Right atrium auricular region (tissue), 2 donors: ENCODE measurements around the gene TRANK1. TPM values are rescaled to one million over a fixed set of nuclear protein-coding genes. Genes with fewer than 3 reads are reported as not detected.

Source experiments
- DNase-seq: peaks from one replicate; pipeline ENCODE4 v3.0.0-alpha.2; 2019; ENCODE audit warnings: low spot score
- H3K27ac ChIP-seq, 2 donors: fragments of 200-600 bp; sonication (generic); 1 replicate in 1 of 2; 2 replicates in 1 of 2; pipeline ENCODE4 v1.5.1; 2016 to 2019
- H3K27me3 ChIP-seq, 2 donors: fragments of 200-600 bp; sonication (generic); one replicate each; pipeline versions ENCODE4 v1.5.1 to v1.6.0; 2017 to 2019
- H3K36me3 ChIP-seq: fragments of 200-600 bp; sonication (generic); one replicate; pipeline ENCODE4 v1.5.1; 2016
- H3K4me1 ChIP-seq, 2 donors: fragments of 200-600 bp; sonication (generic); one replicate each; pipeline versions ENCODE4 v1.5.1 to v1.6.0; 2017 to 2019
- H3K4me3 ChIP-seq, 2 donors: fragments of 200-600 bp; sonication (generic); 1 replicate in 1 of 2; 2 replicates in 1 of 2; pipeline ENCODE4 v1.5.1; 2017 to 2019; ENCODE audit warnings: mild to moderate bottlenecking in 1 of 2, moderate library complexity in 1 of 2
- H3K9me3 ChIP-seq, 2 donors: fragments of 200-600 bp; sonication (generic); one replicate each; pipeline ENCODE4 v1.5.1; 2019
- total RNA-seq, 2 donors: library from RNA; depleted of rRNA; stranded (reverse); fragments of >200 nt; gene quantifications; one replicate each; pipeline ENCODE4 v1.1.0, GENCODE V29; 2016
- TF ChIP-seq, protein P1 (sequence below), 2 donors: fragments of 200-600 bp; sonication (generic); IDR thresholded peaks; one replicate each; pipeline ENCODE4 v1.5.1; 2019; ENCODE audit warnings: antibody characterized with exemption in 2 of 2

TRANK1 gene
- total RNA-seq, 2 donors from 2014 or later, result 5.7 to 10.3 TPM

DNA sequence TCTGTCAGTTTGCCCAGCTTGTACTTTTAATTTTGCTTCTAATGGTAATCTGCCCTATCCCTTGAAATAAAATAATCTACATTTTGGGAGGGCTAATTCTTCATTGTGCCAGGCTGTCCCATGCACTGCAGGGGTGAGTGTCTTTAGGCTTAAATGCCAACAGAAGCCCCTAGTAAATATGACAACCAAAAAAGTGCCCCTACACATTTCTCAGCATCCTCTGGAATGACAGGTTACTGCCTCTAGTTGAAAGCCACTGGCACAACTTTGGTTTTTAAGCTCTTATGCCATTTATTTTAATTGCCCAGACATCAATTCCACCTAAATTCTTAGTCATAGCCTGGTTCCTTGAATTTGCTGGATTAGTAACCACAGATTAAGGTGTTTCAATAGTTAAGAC, 44.7 kb upstream of the TRANK1 start:
- Histone ChIP-seq H3K4me3 (peak overlapping the region; percentile 67 to 76), H3K4me1 (peaks cover 0 to 55% of the 10 kb centered on the region in 2 donors), H3K27me3 (no peaks in the 10 kb centered on the region), H3K36me3 (peaks cover 29% of the 10 kb centered on the region), H3K9me3 (no peaks in the 10 kb centered on the region), H3K27ac (peak overlapping the region; percentile 5 to 98)
- no peak for DNase-seq
- TF ChIP-seq, protein P1, sequence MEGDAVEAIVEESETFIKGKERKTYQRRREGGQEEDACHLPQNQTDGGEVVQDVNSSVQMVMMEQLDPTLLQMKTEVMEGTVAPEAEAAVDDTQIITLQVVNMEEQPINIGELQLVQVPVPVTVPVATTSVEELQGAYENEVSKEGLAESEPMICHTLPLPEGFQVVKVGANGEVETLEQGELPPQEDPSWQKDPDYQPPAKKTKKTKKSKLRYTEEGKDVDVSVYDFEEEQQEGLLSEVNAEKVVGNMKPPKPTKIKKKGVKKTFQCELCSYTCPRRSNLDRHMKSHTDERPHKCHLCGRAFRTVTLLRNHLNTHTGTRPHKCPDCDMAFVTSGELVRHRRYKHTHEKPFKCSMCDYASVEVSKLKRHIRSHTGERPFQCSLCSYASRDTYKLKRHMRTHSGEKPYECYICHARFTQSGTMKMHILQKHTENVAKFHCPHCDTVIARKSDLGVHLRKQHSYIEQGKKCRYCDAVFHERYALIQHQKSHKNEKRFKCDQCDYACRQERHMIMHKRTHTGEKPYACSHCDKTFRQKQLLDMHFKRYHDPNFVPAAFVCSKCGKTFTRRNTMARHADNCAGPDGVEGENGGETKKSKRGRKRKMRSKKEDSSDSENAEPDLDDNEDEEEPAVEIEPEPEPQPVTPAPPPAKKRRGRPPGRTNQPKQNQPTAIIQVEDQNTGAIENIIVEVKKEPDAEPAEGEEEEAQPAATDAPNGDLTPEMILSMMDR (IDR thresholded peaks at IDR 0.05), result no peak

DNA sequence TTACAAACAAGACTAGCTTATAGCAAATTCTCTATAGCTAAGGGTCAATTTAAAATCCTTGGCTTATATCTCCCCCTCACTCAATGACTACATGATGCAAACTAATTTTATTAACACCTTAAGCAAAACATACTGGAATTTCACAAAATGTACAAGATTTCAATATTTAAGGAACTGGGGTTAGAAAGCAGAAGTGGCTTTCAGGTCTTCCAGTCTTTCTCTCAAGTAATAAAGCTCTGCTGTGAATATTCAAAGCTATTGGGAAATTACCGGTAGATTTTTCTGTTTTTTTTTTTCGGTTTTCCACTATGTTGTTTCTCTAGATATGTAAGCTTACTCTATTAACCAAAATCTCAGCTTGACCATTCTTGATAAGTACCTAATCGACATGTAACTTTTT, 44.2 kb upstream of the TRANK1 start:
- Histone ChIP-seq H3K9me3 (no peaks in the 10 kb centered on the region), H3K36me3 (peaks cover 35% of the 10 kb centered on the region), H3K27me3 (no peaks in the 10 kb centered on the region), H3K4me1 (peaks cover 0 to 49% of the 10 kb centered on the region in 2 donors), H3K27ac (peak overlapping the region in 1 of 2 donors; percentile 45), H3K4me3 (peak overlapping the region; percentile 11 to 76)
- no peak for DNase-seq
- TF ChIP-seq, protein P1 (IDR thresholded peaks at IDR 0.05), result no peak

DNA sequence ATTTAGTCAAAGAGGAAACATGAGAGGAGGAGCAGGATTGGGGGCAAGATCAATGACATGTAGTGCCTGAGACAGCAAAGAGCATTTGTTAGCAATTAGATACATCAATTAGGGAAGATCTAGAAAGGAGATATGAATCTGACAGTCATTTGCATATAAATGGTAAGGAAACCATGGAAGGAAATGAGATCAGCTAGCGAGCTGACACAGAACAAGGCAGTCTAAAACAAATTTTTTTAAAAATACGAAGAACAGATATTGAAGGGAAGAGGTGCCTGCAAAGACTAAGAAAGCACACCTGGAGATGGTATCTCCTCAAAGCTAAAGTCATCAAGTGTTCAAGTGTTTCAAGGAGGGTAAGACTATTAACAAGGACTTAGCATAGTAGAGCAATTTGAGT, 43.5 kb upstream of the TRANK1 start:
- Histone ChIP-seq H3K27me3 (no peaks in the 10 kb centered on the region), H3K4me3 (no peak overlapping the region), H3K9me3 (no peaks in the 10 kb centered on the region), H3K27ac (no peak overlapping the region), H3K4me1 (peaks cover 0 to 48% of the 10 kb centered on the region in 2 donors), H3K36me3 (peaks cover 41% of the 10 kb centered on the region)
- no peak for DNase-seq
- TF ChIP-seq, protein P1 (IDR thresholded peaks at IDR 0.05), result no peak

DNA sequence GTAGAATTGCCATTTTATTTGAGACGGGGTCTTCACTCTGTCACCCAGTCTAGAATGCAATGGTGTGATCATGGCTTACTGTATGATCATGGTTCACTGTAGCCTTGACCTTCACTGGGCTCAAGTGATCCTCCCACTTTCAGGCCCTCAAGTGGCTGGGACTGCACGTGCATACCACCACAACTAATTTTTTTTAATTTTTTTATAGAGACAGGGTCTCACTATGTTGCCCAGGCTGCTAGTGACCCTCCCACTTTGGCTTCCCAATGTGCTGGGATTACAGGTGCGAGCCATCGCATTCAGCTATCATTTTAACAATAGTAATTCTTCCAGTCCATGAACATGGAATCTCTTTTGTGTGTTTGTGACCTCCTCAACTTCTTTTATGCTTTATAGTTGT, 36.2 kb upstream of the TRANK1 start:
- H3K27me3 ChIP-seq, result no peaks in the 10 kb centered on the region
- H3K36me3 ChIP-seq, result peaks cover 38% of the 10 kb centered on the region
- no peaks in the 10 kb centered on the region for H3K9me3 ChIP-seq

DNA sequence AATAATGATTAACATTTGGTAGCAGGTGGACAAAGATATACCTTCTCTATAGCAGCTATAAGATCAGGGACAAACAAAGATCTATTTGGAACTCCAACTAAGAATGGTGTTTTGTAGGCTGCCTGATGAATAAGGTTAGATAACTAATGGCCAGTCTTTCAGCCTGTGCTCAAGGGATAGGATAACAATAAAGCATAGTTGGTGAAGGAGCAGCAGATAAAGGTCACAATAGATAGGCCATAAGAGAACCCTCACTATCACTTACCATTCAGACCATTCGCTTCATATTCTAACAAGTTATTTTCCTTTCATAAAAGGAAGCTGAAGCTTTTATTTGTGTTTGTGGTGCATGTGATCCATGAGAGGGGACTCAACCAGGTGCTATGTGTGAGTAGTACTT, 28.3 kb upstream of the TRANK1 start:
- no peak for DNase-seq
- H3K27ac ChIP-seq, result no peak overlapping the region
- no peaks in the 10 kb centered on the region for H3K27me3 ChIP-seq
- H3K9me3 ChIP-seq, result no peaks in the 10 kb centered on the region
- no peaks in the 10 kb centered on the region for H3K36me3 ChIP-seq
- H3K4me3 ChIP-seq, result no peak overlapping the region
- TF ChIP-seq, protein P1 (IDR thresholded peaks at IDR 0.05), result no peak
- H3K4me1 ChIP-seq, result peaks cover 0 to 10% of the 10 kb centered on the region in 2 donors

More for the DNA sequence above, 36.2 kb upstream of the TRANK1 start:
- TF ChIP-seq, protein P1 (IDR thresholded peaks at IDR 0.05), result no peak
- Histone ChIP-seq H3K4me3 (no peak overlapping the region), H3K4me1 (peaks cover 0 to 7% of the 10 kb centered on the region in 2 donors), H3K27ac (no peak overlapping the region)
- DNase-seq, result no peak

DNA sequence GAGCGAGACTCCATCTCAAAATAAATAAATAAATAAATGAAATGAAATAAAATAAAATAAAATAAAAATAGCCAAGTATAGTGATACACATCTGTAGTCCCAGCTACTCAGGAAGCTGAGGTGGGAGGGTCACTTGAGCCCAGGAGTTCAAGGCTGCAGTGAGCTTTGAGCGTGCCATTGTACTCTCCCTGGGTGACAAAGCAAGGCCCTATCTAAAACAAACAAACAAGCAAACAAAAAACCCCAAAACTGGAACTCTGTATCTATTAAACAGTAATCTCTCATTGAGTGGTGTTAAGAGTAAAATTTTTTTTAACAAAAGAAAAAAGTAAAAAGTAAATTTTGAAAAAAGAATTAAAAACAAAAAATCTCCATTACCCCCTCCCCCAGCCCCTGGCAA, 27.3 kb upstream of the TRANK1 start:
- H3K9me3 ChIP-seq, result no peaks in the 10 kb centered on the region
- peaks cover 0 to 10% of the 10 kb centered on the region in 2 donors for H3K4me1 ChIP-seq
- TF ChIP-seq, protein P1 (IDR thresholded peaks at IDR 0.05), result no peak

More for the DNA sequence above, 27.3 kb upstream of the TRANK1 start:
- no peak for DNase-seq
- no peaks in the 10 kb centered on the region for H3K27me3 ChIP-seq
- no peaks in the 10 kb centered on the region for H3K36me3 ChIP-seq
- no peak overlapping the region for H3K4me3 ChIP-seq
- H3K27ac ChIP-seq, result no peak overlapping the region
